Right lobe of liver (tissue), 6 donors: ENCODE results near the gene NF1. TPM values are rescaled to one million over a fixed set of nuclear protein-coding genes. Genes with fewer than 3 reads are reported as not detected.

Experiments used
- ATAC-seq, 4 donors: fragments of 200-7000 bp; cut with Tn5 transposase; one replicate each; pipeline ENCODE4 v1.9.1; 2020; ENCODE audit warnings: mild to moderate bottlenecking in 4 of 4, moderate library complexity in 4 of 4
- DNase-seq, 3 donors: peaks; one replicate each; pipeline ENCODE4 v3.0.0-alpha.2; 2020
- H3K27ac ChIP-seq, 3 donors: fragments of 200-600 bp; one replicate each; pipeline ENCODE4 v1.8.0; 2022
- H3K27me3 ChIP-seq, 2 donors: fragments of 200-600 bp; one replicate each; pipeline ENCODE4 v1.8.0; 2022
- H3K36me3 ChIP-seq, 4 donors: fragments of 200-600 bp; sonication (generic) in 1 of 4; one replicate each; pipeline versions ENCODE4 v1.5.1 to v1.8.0; 2017 to 2022; ENCODE audit warnings: control low read depth in 1 of 4
- H3K4me1 ChIP-seq, 4 donors: fragments of 200-600 bp; sonication (generic) in 1 of 4; one replicate each; pipeline versions ENCODE4 v1.5.1 to v1.8.0; 2017 to 2022; ENCODE audit warnings: control low read depth in 1 of 4
- H3K4me3 ChIP-seq, 3 donors: fragments of 200-600 bp; one replicate each; pipeline ENCODE4 v1.8.0; 2022
- H3K9me3 ChIP-seq, 4 donors: fragments of 200-600 bp; sonication (generic) in 1 of 4; one replicate each; pipeline versions ENCODE4 v1.5.1 to v1.8.0; 2017 to 2022; ENCODE audit warnings: control low read depth in 1 of 4
- CTCF ChIP-seq, 4 donors: fragments of 200-600 bp in 3 of 4; fragments of 450-650 bp in 1 of 4; IDR thresholded peaks; one replicate each; pipeline versions ENCODE4 v1.5.1 to v1.8.0; 2016 to 2022; ENCODE audit warnings: antibody characterized with exemption in 4 of 4, mild to moderate bottlenecking in 2 of 4
- POLR2A ChIP-seq: fragments of 450-650 bp; IDR thresholded peaks from one replicate; pipeline ENCODE4 v1.6.1; 2017; ENCODE audit warnings: antibody characterized with exemption, mild to moderate bottlenecking
- WGBS: methylation state at CpG from one replicate; pipeline ENCODE4 v1.1.6; 2018; ENCODE audit warnings: low coverage, low lambda C conversion rate; ENCODE audit not compliant: insufficient coverage; ENCODE audit errors: missing lambda C conversion rate; 5-methylcytosine and 5-hydroxymethylcytosine counted together
- intact Hi-C, 2 donors: fragments of 100-400 bp; cut with DNase I; formaldehyde crosslinking; loops; one replicate each; pipeline versions ENCODE4 v1.11.2 to v1.14.1; 2022
- total RNA-seq, 6 experiments: library from RNA; depleted of rRNA in 2 of 6; stranded (reverse); fragments of >200 nt in 2 of 6; fragmentation: NEBNext Ultra II Directional in 3 of 6; extraction: Animal tissue kit (Norgen Biotek cat#: 25700) in 3 of 6; gene quantifications; one replicate each; pipeline versions ENCODE4 v1.1.0 to v1.2.4, GENCODE V29; 2016 to 2023
- donor health status: DM: no; HTN: yes; CAD: no.
- donor health status: DM: no; HTN: no; CAD: no.
- donor health status: DM: no; HTN: no; CAD: no.
- donor health status: DM: no; HTN: yes; CAD: no.
- donor health status: DM: no; HTN: yes; CAD: no.

The NF1 gene
- total RNA-seq, 6 experiments from 2014 or later = 26.6 to 35.3 (median 30.0) TPM

- intact Hi-C loops = loop anchor here in 1 of 2 donors (10.0 kb wide), 1 partner anchor 63 kb away; no protein-coding TSS in a partner anchor
- ATAC-seq (peak in 1 of 4 donors; percentile 24), DNase-seq (peak in 1 of 3 donors; percentile 32)
- no peak for TF ChIP-seq POLR2A
- no peaks in the 10 kb centered on the region for H3K27me3 ChIP-seq
- H3K36me3 ChIP-seq = no peaks in the 10 kb centered on the region
- WGBS = 0% methylated on average over 6 of the region's 69 CpGs
- no peaks in the 10 kb centered on the region for H3K9me3 ChIP-seq
- H3K4me1 ChIP-seq = peaks cover 0 to 5% (median 0%) of the 10 kb centered on the region in 4 donors
- H3K27ac ChIP-seq = no peak within 1 kb of the TSS
- peak within 1 kb of the TSS in 2 of 3 donors; percentile 18 to 33 for H3K4me3 ChIP-seq
Measured at GRCh38 chr17:31391496-31391949, 296.7 kb downstream of the NF1 start, which contains the start of gene RAB11FIP4. Gene RAB11FIP4 (plus strand): TSS chr17:31391675. CDS start chr17:31391853, 178 bp downstream.

DNA sequence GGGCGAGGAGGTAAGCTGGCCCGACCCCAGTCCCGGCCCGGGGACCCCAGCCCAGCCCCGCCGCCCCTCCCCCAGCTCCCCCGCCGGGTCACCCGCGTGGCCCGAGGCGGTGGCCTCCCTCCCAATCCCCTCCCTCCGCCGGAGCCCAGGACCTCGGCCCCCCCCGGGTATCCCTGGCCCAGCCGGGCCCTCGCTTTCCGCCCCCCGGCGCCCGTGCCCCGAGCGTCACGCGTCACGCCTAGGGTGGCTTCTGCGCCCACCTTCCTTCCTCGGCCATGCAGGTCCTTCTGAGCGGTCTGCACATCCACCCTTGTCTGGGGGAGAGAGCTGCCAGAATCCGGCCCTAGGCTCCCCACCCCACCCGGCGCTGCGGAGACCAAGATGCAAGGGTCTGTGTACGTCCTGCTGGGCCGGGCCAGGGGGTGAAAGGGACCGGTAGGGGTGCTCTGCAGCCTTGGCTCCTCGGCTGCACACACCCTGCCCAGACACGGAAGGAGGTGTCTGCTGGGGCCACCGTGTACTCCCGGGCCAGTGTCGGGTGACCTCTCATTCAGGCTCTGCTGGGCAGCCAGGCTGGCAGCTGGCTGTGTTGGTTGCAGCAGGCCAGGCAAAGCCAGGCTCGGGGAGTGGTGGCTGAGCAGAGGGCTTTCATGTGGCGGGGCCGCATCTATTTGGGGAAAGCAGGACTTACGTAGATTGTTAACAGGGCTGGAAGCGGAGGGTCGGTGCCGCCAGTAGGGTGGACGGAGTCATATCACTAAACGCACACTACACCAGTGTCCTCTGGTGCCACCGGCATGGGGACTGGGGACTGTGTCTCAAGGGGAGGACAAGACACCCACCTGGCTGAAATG lies 297.5 kb downstream of the NF1 start:
- intact Hi-C loops = loop anchor here in 1 of 2 donors (10.0 kb wide), 1 partner anchor 63 kb away; no protein-coding TSS in a partner anchor
- H3K4me1 ChIP-seq = peaks cover 0 to 5% (median 0%) of the 10 kb centered on the region in 4 donors
- no peaks in the 10 kb centered on the region for H3K27me3 ChIP-seq
- no peaks in the 10 kb centered on the region for H3K9me3 ChIP-seq
- no peaks in the 10 kb centered on the region for H3K36me3 ChIP-seq
- WGBS = 53% methylated on average over 3 of the region's 52 CpGs
- no peak overlapping the region for H3K4me3 ChIP-seq
- TF ChIP-seq CTCF (IDR thresholded peaks at IDR 0.05) (no peak), POLR2A (no peak)
- DNase-seq (peak in 1 of 3 donors; percentile 41), ATAC-seq (no peak)
- H3K27ac ChIP-seq = no peak overlapping the region

DNA sequence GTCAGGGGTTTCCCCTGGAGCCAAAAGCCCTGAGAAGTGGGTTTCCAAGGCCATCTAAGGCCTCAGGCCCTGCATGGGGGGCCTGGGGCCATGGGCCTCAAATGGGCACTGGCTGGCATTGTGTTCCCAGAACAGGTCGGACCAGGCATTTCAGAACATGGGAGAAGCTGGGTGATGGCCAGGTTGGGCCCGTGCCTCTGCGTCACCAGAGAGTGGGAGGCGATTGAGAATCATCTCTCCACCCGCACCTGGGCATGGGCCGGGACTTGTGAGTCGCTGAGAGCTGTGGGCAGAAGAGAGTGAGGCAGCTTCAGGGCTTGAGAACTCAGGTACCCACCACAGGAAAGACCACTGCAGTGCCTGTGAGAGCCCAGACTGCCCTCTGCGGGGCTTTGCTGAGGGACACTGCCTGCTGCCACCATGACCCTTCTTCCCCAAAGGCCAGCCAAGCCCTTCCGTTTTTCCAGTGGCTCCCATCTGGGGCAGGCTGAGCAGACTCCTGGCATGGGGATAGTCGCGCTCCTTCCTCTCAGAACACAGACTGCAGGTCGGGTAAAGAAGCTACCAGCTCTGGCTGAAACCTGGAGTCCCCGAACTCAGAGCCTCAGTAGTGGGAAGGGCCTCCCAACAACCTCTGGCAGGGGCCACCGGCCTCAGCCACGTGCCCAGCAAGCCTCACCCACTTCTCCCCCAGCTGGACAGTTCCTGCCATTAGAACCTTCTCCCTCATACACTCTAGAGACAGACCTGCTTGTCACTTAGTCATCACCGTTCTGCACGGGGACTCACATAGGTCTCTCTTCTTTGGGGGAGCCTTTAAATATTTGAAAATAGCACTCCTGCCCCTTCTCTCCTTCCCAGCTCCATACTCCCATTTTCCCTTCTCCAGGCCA lies 298.3 kb downstream of the NF1 start:
- H3K27ac ChIP-seq = no peak overlapping the region
- 73% methylated on average over 3 of the region's 17 CpGs for WGBS
- intact Hi-C loops = loop anchor here in 1 of 2 donors (10.0 kb wide), 1 partner anchor 62 kb away; no protein-coding TSS in a partner anchor
- H3K4me1 ChIP-seq = peaks cover 0 to 5% (median 0%) of the 10 kb centered on the region in 4 donors
- no peak for ATAC-seq
- no peaks in the 10 kb centered on the region for H3K9me3 ChIP-seq
- no peak for TF ChIP-seq CTCF (IDR thresholded peaks at IDR 0.05)
- no peak for TF ChIP-seq POLR2A
- no peaks in the 10 kb centered on the region for H3K27me3 ChIP-seq
- no peaks in the 10 kb centered on the region for H3K36me3 ChIP-seq
- H3K4me3 ChIP-seq = no peak overlapping the region
- peak in 1 of 3 donors; percentile 40 for DNase-seq

GRCh38 chr17:31393749-31394146 lies 299.0 kb downstream of the NF1 start:
- ATAC-seq (no peak), DNase-seq (peak in 1 of 3 donors; percentile 30)
- Histone ChIP-seq H3K4me1 (peaks cover 0 to 5% (median 0%) of the 10 kb centered on the region in 4 donors), H3K36me3 (no peaks in the 10 kb centered on the region), H3K27ac (no peak overlapping the region), H3K27me3 (no peaks in the 10 kb centered on the region), H3K9me3 (no peaks in the 10 kb centered on the region), H3K4me3 (no peak overlapping the region)
- intact Hi-C loops = loop anchor here in 1 of 2 donors (10.0 kb wide), 1 partner anchor 61 kb away; no protein-coding TSS in a partner anchor
- TF ChIP-seq CTCF (IDR thresholded peaks at IDR 0.05) (no peak), POLR2A (no peak)
- WGBS = 91% methylated on average over 7 of the region's 7 CpGs
